ENCODE measurements around the gene TUFT1.

- TF ChIP-seq POLR2AphosphoS5 (IDR thresholded peaks at IDR 0.05; ENCODE audit: low read depth, low read length) = no peak
- TF ChIP-seq, protein P1, sequence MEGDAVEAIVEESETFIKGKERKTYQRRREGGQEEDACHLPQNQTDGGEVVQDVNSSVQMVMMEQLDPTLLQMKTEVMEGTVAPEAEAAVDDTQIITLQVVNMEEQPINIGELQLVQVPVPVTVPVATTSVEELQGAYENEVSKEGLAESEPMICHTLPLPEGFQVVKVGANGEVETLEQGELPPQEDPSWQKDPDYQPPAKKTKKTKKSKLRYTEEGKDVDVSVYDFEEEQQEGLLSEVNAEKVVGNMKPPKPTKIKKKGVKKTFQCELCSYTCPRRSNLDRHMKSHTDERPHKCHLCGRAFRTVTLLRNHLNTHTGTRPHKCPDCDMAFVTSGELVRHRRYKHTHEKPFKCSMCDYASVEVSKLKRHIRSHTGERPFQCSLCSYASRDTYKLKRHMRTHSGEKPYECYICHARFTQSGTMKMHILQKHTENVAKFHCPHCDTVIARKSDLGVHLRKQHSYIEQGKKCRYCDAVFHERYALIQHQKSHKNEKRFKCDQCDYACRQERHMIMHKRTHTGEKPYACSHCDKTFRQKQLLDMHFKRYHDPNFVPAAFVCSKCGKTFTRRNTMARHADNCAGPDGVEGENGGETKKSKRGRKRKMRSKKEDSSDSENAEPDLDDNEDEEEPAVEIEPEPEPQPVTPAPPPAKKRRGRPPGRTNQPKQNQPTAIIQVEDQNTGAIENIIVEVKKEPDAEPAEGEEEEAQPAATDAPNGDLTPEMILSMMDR (IDR thresholded peaks at IDR 0.05; ENCODE audit: control extremely low read depth in 1 of 3, insufficient read depth in 1 of 3, low read depth in 1 of 3, low read length in 3 of 3) = no peak
- TF ChIP-seq CHD1 (IDR thresholded peaks at IDR 0.05; ENCODE audit: low read depth, low read length) = no peak
- no peak for TF ChIP-seq BRCA1 (IDR thresholded peaks at IDR 0.05; ENCODE audit: low read depth, low read length)
- no peak for TF ChIP-seq MAX (IDR thresholded peaks at IDR 0.05)
- TF ChIP-seq EZH2 (IDR thresholded peaks at IDR 0.05; ENCODE audit: low read depth, low read length, severe bottlenecking) = no peak
- TF ChIP-seq, protein P2, sequence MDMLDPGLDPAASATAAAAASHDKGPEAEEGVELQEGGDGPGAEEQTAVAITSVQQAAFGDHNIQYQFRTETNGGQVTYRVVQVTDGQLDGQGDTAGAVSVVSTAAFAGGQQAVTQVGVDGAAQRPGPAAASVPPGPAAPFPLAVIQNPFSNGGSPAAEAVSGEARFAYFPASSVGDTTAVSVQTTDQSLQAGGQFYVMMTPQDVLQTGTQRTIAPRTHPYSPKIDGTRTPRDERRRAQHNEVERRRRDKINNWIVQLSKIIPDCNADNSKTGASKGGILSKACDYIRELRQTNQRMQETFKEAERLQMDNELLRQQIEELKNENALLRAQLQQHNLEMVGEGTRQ (IDR thresholded peaks at IDR 0.05; ENCODE audit: low read length) = no peak
- no peak for TF ChIP-seq CHD2 (IDR thresholded peaks at IDR 0.05; ENCODE audit: low read length)
- TF ChIP-seq, protein P3, sequence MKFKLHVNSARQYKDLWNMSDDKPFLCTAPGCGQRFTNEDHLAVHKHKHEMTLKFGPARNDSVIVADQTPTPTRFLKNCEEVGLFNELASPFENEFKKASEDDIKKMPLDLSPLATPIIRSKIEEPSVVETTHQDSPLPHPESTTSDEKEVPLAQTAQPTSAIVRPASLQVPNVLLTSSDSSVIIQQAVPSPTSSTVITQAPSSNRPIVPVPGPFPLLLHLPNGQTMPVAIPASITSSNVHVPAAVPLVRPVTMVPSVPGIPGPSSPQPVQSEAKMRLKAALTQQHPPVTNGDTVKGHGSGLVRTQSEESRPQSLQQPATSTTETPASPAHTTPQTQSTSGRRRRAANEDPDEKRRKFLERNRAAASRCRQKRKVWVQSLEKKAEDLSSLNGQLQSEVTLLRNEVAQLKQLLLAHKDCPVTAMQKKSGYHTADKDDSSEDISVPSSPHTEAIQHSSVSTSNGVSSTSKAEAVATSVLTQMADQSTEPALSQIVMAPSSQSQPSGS (IDR thresholded peaks at IDR 0.05; ENCODE audit: low read length) = no peak
- TF ChIP-seq RAD21 (IDR thresholded peaks at IDR 0.05 in 1 of 2, conservative IDR thresholded peaks at IDR 0.05 in 1 of 2; ENCODE audit: low read depth in 2 of 2, low read length in 2 of 2) = no peak
- TF ChIP-seq POLR2A (IDR thresholded peaks at IDR 0.05; ENCODE audit: control extremely low read depth in 1 of 2, low read depth in 2 of 2, low read length in 2 of 2) = no peak
- no peak for TF ChIP-seq ZNF274 (IDR thresholded peaks at IDR 0.05; ENCODE audit: borderline replicate concordance, extremely low read depth, low read length)
Observed at GRCh38 chr1:151493042-151493441, 47.1 kb upstream of the TUFT1 start.
